GM18858 (cell line): Measurements from ENCODE around the gene S100G.

ENCODE experiments used
- ATAC-seq: cut with Tn5 transposase; IDR thresholded peaks from one replicate; pipeline ENCODE4 v1.9.1; 2021; ENCODE audit not compliant: unreplicated experiment

S100G gene

GRCh38 chrX:16646366-16647138 is 3.4 kb upstream of the S100G start:
- ATAC-seq = no peak

GRCh38 chrX:16651391-16652024 is 1.6 kb downstream of the S100G start:
- no peak for ATAC-seq

GRCh38 chrX:16653424-16653823 is 3.5 kb downstream of the S100G start:
- no peak for ATAC-seq

- no peak for ATAC-seq
Measured at GRCh38 chrX:16654093-16654492, 4.1 kb downstream of the S100G start.

GRCh38 chrX:16658284-16658683 is 8.3 kb downstream of the S100G start:
- ATAC-seq = no peak

GRCh38 chrX:16659321-16659720 is 9.4 kb downstream of the S100G start:
- ATAC-seq = no peak

GRCh38 chrX:16661495-16661894 is 11.5 kb downstream of the S100G start:
- ATAC-seq = no peak

GRCh38 chrX:16662402-16662801 is 12.4 kb downstream of the S100G start:
- no peak for ATAC-seq

GRCh38 chrX:16664074-16664473 is 14.1 kb downstream of the S100G start:
- no peak for ATAC-seq

GRCh38 chrX:16664626-16665025 is 14.7 kb downstream of the S100G start:
- no peak for ATAC-seq

- no peak for ATAC-seq
Measured at GRCh38 chrX:16665089-16665488, 15.1 kb downstream of the S100G start.

GRCh38 chrX:16666541-16666940 is 16.6 kb downstream of the S100G start:
- no peak for ATAC-seq

- no peak for ATAC-seq
Measured at GRCh38 chrX:16671005-16671404, 21.0 kb downstream of the S100G start.

- no peak for ATAC-seq
Measured at GRCh38 chrX:16678689-16679088, 28.7 kb downstream of the S100G start.

- ATAC-seq = no peak
Measured at GRCh38 chrX:16683007-16683664, 33.2 kb downstream of the S100G start.

GRCh38 chrX:16687514-16687913 is 37.6 kb downstream of the S100G start:
- ATAC-seq = no peak

GRCh38 chrX:16695079-16695676 is 45.2 kb downstream of the S100G start:
- ATAC-seq = no peak

GRCh38 chrX:16696956-16697355 is 47.0 kb downstream of the S100G start:
- ATAC-seq = no peak

- ATAC-seq = no peak
Measured at GRCh38 chrX:16699389-16699788, 49.4 kb downstream of the S100G start.

GRCh38 chrX:16700734-16701133 is 50.8 kb downstream of the S100G start:
- no peak for ATAC-seq

- ATAC-seq = no peak
Measured at GRCh38 chrX:16702700-16703599, 53.0 kb downstream of the S100G start.
